GM19240 (cell line): Measurements from ENCODE around the gene FJX1.

Experiments
- DNase-seq: peaks from one replicate; pipeline ENCODE4 v3.0.0; 2011; ENCODE audit warnings: low spot score; ENCODE audit not compliant: insufficient read length

FJX1 gene

GRCh38 chr11:35605706-35606105, 12.6 kb upstream of the FJX1 start:
- no peak for DNase-seq

DNA sequence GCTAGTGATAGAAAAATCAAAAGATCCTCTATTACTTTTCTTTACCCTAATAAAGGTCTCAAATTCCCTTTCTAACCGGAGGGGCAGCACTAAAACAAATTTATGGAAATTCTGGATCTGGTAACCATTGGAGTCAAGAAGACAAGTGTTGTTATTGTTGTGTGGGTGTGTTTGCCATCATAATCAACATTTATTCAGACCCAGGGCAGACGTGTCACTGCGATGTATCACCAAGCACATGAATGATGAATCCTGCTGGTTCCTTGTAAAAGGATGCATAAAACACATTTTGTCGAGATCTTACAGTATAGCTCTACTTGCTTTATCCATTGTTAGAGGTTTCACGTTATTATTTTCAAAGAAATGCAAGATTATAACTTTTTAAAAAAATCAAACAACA, 12.1 kb upstream of the FJX1 start:
- no peak for DNase-seq

DNA sequence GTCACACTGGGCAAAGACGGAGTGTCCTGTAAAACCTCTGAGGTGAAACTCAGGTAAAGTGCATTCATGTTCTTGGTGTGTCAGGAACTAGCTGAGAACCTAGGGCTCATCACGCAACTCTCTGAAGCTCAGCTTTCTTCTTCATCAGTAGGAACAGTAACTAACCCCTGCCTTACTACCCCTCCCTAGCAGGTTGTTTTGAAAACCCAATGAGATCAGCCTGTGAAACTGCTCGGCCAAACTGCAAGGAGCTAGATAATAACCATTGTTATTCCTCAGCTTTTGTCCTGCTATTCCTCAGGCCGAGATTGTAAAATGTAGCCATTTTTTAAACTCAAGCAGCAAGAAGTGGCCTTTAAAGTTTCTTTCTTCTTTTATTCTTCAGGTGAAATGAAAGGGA, 9.8 kb upstream of the FJX1 start:
- DNase-seq, result no peak

- no peak for DNase-seq
Observed at GRCh38 chr11:35609656-35610055, 8.6 kb upstream of the FJX1 start.

- DNase-seq, result no peak
Observed at GRCh38 chr11:35610631-35611030, 7.6 kb upstream of the FJX1 start.

DNA sequence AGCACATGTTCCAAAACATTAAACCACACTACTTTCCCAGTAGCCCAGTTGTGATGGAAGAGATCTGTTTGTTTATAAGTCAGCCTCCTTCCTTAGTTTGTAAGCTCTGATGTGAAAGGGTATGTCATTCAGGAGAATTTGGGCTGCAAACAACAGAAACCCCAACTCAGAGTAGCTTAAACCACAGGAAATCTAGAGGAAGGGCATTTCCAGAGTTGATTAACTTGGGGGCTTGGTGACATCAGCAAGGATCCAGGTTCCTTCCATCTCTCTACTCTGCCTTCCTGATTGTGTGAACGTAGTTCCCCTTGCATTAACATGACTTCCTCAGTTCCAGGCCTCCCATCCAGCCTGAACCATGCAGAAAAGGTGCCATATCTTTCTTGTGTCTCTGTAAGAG, 6.5 kb upstream of the FJX1 start:
- no peak for DNase-seq

DNA sequence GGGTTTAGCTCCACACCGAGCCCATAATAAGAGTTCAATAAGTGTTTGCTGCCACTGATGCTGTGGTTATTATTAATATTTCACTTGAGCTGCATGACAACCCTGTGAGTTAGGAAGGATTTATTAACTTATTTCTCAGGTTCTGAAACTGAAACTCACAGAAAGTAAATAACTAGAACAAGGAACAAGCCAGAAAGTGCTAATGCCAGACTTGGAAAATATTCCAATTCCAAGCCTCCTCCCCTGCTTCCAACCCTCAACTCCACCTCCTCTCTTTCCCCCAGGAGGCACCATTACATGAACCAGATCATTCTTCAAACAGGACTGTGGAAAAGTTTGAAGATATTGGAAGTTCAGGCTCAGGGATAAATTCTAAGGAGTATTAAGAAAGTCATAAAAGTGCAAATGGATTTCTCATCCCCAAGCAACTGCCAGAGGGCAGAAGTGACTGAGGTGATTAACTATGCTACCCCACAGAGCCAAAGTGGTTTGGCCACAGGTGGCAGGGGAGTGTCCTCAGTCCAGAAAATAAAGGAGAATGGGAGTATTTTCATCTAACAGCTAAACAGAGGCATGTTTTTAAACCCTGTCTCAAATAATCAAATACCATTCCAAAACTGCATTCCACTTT, 3.2 kb upstream of the FJX1 start:
- DNase-seq, result no peak

DNA sequence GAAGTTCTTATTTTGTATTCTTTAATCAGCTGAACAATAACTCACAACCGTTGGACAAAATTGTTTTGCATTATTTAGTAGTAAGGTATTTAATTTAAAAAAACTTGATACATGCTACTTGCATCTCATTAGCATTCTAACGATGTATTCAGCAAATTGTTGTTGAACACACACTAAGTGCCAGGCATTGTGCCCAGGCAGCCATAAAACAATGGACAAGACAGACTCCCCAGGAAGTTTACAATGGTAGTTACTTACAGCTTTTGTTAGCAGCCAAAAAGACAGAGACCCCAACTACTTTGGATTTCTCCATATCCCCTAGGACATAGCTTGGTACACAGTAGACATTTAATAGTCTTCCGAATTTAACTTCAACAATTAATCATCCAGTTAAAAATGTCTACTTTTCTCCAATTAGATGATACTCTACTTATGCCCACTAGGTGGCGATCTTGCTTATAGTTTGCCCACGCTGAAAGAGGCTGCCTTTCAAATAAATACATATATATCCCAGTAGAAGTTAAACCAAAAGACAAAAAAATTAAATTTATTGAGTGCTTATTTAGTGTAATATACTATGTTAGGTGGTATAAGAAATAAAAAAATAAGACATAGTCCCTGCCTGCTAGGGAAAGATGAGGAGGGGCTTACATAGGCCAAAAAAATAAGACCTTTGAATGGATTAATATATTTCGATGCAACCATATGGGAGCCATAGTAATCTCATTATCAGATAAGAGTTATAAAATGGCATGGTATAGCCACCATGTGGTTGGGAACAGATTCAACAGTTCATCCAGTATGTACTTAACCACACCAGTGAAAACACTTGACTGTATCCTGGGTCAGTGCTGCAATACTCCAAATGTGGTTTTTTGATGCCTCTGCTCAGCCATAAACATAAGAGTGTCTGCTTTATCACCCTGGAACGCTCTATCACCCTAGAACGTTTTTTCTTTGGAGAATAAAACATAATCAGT, 2.0 kb upstream of the FJX1 start:
- no peak for DNase-seq

DNA sequence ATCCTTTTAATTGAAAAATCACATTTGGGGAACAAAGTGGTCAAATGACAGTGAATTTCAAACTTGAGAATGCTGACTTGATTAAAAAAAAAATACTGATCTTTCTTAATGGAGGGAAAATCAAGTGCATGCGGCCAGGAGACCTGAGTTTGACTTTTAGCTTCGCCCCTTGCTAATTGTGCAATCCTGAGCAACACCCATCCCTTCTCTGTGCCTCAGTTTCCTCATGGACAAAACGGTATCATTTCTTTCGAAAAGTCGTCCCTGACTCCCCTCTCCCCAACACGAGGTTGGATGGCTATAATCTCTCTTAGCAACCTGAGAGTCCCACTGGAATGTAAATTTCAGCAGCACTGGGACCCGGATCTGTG, 959 bp upstream of the FJX1 start:
- no peak for DNase-seq

- no peak for DNase-seq
Observed at GRCh38 chr11:35618497-35619115, 346 bp downstream of the FJX1 start.

- no peak for DNase-seq
Observed at GRCh38 chr11:35619116-35619854, 1.0 kb downstream of the FJX1 start.

DNA sequence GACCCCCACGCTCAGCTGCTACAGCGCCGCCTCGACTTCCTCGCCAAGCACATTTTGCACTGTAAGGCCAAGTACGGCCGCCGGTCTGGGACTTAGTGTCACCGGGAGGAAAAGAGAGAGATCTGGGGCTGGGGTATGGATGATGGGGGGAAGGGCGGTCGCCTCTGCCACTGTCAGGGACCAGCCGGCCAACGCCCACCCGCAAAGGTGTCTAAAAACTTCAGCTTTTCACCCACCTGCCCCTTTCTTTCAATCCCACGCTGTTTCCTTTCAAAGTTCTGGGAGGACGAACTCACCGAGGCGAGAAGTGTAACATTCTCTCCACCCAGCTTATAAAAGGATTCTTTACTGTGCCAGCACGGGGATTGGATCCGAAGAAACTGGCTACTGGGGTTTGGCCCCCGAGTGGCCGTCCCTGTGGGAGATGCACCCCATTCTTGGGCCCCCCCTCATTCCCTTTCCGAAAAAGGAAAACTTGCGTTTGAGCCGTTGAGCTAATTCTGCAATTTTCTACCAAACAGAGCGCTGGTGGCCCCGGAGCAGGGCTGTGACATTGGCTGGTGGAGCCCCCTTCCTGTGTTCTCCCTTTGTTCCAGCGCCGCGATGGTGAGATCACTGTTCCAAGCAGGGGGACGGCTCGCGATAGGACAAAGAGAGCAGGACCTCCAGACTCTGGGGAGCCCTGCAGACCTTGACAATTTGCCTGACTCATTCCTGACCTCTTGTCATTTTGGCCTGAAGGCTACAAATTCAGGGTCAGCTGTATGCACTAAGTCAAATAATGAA, 1.8 kb downstream of the FJX1 start:
- no peak for DNase-seq

DNA sequence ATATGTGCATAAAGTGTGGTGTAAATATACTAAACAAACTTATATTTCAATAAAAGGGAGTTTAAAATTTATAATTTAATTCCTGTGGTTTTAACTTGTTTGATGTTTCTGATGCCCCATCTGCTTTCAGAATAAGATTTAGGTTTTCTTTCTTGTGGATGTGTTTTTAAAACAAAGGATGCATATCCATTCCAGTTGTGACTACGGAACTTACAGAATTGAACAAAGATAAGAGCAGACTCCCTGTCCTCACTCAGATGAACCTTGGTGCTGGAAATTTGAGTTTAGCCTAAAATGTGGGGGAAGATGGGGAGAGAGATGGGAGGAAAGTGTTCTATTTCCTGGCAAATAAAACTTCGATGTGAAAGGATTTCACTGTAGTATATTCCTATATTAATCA, 2.5 kb downstream of the FJX1 start:
- no peak for DNase-seq

DNA sequence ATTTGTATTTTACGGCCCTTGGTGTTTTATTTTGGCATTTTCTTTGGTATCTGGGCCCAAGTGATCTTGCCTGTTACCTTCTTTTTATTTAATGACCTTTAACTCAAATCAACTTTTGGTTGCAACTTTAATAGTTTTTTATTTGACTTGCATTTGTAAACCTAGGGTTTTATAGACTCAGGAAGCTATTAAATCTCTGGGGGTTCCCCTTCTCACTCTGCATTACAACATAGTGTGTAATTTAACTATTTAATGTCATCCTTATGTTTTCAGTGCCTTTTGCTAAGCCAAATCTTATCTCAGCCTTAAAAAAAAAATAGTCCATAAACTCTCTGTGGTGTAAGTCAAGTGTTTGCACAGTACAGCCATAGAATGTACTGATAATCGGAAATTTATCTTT, 3.4 kb downstream of the FJX1 start:
- no peak for DNase-seq

- no peak for DNase-seq
Observed at GRCh38 chr11:35622070-35622469, 3.8 kb downstream of the FJX1 start.

DNA sequence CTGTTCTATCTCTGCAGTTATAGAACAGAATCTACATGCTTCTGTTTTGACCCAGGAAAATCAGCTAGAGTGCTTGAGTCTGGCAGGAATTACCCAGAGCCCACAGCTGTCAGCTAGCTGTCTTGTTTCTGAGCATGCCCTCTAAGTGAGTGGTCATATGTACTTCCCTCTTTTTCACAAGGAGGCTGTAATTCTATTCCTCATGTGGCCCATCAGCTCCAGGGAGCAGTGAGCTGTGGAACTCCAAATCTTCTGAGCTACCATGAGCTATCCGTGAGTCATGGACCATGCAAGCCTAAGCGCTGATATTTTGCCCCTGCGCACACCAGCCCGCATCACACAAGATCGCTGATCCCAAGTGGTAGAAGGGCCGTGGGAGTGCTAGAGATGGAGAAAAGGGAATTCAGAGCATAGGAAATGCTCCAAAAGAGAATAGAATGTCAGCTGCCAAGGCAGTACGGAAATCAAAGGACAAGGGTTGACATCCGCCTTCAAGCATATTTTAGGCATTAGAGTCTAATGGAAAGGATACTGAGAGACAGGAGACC, 5.4 kb downstream of the FJX1 start:
- DNase-seq, result no peak

DNA sequence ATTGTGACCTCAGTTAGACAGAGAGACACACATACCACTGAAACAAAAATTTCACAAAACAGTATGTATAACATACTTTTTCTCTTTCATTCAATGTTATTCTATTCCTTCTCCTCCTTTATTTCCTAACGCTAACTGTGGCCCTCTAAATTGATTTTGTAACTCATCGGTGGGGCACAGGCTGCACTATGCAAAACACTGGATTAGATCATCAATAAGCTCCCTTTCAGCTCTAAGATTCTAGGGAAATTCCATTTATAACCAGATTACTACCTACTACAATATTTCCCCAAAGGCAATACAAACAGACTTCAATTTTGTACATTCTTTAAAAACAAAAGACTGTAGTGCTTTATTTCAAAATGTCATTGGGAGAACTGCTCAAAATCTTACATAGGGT, 6.1 kb downstream of the FJX1 start:
- DNase-seq, result no peak

DNA sequence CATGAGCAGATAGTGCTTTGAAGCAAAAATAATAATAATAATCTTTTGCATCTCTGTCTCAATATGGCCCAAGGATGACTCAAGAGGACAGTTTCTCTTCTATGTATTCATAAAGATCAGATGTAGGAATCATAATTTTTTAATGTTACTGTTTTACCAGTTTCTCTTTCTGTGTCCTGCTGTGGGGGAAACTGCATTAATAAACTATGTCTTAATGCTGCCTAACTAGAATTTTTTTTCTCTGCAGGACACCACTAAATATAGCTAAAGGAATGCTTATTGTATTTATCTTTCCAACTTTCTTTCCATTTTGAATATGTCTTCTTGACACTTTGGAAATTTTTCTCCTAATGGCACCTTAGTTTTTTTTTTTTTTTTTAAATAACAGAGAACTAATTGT, 6.5 kb downstream of the FJX1 start:
- no peak for DNase-seq

- DNase-seq, result no peak
Observed at GRCh38 chr11:35626501-35626900, 8.2 kb downstream of the FJX1 start.

- DNase-seq, result no peak
Observed at GRCh38 chr11:35629511-35629910, 11.3 kb downstream of the FJX1 start.

GRCh38 chr11:35629914-35630313, 11.7 kb downstream of the FJX1 start:
- no peak for DNase-seq
